ENCODE data around the gene TNFRSF12A.

- TF ChIP-seq CTCF (IDR thresholded peaks at IDR 0.05) (no peak), POLR2A (IDR thresholded peaks at IDR 0.05) (no peak)
These were observed 25.8 kb downstream of the TNFRSF12A start, which contains the start of gene MMP25 for GRCh38 chr16:3045758-3046640.
